GM21576 (cell line): ENCODE results near the gene KRT82.
"Not testable (repeated sequence)": the region's sequence is repeated elsewhere in the genome, so short reads cannot be mapped to it uniquely, and the experiment has no call there.

Source experiments
- ATAC-seq: cut with Tn5 transposase; IDR thresholded peaks from one replicate; pipeline ENCODE4 v1.9.1; 2021; ENCODE audit warnings: mild to moderate bottlenecking, moderate library complexity; ENCODE audit not compliant: unreplicated experiment

Gene KRT82

GRCh38 chr12:52405922-52406385 lies at the start of gene KRT82:
TSS of gene KRT82 (minus strand) at chr12:52406335. CDS start at chr12:52406277, 58 bp downstream.
- no peak for ATAC-seq

GRCh38 chr12:52455821-52456220 lies 49.7 kb upstream of the KRT82 start:
- no peak for ATAC-seq

DNA sequence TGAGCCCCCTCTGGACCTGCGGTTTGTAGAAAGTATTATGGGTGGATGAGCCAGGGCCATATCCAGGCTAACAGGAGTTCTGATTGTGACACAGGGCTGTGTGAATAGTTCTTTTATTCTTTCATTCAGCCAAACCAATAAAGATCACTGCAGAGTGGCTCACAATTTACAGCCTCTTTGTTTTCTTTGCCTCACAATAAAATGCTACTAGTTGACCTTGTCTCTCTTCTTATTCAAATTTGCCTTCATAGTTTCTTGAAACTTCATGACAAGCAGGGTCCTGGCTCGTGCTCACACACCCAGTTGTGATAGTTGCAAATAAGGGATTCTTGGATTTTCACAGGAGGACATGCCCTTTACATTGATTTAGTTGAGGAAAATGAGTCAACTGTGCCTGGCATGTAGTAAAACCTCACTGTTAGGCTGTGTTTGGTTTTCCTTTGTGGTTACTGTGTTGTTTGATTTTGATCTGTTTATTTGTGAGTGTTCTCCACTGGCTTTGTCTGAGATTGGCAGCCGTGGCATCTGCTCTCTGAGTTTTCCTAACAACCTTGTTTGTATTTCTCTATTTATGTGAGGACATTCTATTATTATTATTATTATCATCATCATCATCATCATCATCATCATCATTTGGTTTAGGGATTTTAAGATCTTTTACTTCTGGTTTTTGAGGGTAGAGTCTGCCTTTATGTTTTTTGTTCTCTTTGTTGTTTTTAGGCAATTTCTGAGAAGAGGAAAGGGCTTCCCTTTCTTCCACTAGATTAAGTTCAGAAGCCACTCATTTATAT lies 48.5 kb upstream of the KRT82 start:
- no peak for ATAC-seq

DNA sequence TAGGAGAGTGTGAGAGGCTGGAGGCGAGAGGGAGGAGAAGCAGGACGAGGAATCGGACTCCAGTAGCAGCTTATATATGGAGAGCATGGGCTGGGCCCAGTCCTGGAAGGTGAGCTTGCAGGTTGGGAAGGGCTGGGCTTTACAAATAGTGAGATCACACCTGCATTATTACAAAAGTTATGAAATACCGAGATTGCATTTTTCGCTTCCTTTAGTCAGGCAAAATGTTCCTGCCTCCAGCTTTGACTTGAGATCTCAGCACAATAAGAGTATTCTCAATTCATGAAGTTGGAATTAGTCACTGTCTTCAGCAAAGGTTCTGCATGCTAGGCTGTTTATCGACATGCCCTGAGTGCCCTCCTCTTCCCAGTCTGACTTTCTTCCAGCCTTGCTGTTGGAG lies 46.0 kb upstream of the KRT82 start, which contains the start of gene KRT6B:
Gene KRT6B (minus strand): TSS at position 46 of the 400 bp plus-strand sequence. CDS start 68 bp downstream, outside the sequence.
- ATAC-seq, result no peak

GRCh38 chr12:52448228-52448627 lies 42.1 kb upstream of the KRT82 start:
- ATAC-seq, result no peak

- not testable (repeated sequence) for ATAC-seq
Observed at GRCh38 chr12:52447196-52447595, 41.1 kb upstream of the KRT82 start.

DNA sequence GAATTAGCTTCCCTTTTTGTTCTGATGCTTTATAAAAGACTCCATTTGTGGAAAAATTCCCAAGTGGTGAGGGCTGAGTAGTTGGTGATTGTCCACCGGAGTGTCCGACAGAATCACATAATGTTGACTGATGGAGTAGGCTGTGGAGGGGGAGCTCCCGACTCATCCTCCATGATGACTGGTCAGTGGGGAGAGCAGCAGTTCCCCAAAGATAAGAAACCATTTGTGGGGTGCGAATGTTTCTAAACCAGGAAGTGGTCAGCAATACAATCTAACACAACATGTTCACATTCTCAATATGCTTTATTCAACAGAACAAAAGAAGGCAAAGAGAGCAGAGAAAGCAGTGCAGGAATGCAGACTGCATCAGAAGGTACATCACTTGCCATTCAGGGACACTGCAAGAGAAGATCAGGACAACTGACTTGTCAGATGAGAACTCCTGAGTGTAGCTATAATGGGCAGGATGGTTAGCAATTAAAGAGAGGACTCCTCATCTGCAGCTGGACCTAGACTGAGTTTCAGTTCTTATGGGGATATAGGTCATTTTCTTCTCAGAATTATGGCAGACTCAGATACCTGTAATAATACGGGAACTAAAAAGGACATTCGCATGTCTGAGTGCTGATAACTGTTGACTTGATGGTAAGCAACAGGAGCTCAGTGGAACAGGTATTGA lies 40.4 kb upstream of the KRT82 start:
- ATAC-seq, result no peak

GRCh38 chr12:52445876-52446275 lies 39.7 kb upstream of the KRT82 start:
- no peak for ATAC-seq

DNA sequence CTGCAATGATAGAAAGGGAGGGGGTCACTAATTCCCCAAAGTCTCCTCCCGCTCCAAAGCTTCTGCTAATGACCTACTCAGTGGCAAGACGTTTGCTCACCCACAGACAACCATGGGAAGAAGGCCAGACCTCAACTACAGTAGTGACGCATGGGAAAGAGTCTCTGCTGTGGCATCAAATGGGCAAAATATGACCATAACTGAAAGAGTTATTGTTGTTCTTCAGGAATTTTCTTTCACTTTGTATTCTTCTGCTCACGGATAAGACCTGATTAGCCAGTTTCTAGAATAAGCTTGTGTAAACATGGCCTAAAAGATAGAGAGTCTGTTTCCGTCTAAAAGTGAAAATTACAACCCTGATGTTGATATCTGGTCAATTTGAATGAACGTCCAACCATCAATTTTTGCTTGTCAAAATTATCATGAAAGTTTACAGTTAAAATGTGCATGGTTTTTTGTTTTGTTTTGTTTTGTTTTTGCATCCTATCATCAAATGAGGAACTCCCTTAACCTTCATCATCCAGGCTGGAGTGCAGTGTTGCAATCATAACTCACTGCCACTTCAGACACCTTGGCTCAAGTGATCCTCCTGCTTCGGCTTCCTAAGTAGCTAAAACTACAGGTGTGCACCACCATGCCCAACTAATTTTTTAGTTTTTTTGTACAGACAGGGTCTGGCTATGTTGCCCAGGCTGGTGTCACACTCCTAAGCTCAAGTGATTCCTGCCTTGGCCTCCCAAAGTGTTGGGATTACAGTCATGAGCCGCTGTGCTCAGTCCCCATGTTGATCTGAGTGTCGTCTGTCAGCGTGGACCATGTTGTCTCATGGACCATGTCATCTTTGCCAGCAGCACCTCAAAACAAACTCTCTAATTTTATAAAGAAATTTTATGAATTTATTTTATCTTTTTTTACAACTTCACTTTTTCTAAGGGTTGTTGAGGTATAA lies 38.8 kb upstream of the KRT82 start:
- no peak for ATAC-seq

- no peak for ATAC-seq
Observed at GRCh38 chr12:52443966-52444365, 37.8 kb upstream of the KRT82 start.

DNA sequence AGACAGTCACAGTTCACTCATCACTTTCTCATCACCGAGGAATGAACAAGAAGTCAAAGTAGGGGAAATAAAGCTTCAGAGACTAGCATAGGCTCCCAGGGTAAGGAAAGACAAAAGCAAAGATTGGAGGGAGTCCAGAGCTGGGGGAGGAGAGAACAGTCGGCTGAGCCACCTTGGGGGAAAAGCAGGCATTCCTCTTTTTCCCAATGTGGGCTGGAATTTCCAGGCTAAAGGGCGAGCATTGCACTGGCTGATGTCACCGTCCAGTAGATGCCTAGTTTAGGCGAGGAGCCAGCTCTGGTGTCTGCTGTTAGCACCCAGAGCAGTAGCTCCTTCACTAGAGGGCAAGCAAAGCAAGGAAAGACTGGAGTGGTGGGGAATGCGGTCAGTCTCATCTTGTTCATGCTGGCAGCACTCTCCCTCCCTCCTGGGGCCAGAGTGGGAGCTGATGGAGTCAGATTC lies 36.5 kb upstream of the KRT82 start:
- ATAC-seq, result no peak

DNA sequence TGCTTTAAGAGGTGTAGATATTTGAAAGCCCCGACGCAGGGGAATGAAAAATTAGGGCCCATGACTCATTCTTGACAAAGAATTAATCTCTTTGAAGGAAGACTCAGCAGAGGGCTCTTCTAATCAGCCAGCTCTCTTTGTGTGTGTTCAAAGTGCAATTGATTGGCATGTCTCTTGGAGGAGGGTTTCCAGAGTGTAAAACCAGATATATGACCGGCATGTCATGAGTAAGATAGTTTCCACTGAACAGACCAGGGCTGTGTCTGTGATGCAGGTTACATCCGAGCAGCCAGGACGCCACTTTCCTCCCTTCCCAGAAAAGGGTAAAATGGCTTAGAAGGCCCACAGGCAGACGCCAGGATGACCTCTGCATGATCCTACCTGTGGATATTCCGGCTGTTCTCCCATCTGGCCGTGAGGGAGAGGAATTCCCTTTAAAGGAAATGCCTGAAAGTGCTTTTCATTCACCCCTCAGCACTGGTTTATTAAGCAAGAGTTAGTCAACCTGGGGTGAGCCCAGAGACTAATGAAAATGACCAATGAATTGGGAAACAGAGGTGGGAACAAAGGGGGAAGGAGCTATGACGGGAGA lies 35.3 kb upstream of the KRT82 start:
- no peak for ATAC-seq

DNA sequence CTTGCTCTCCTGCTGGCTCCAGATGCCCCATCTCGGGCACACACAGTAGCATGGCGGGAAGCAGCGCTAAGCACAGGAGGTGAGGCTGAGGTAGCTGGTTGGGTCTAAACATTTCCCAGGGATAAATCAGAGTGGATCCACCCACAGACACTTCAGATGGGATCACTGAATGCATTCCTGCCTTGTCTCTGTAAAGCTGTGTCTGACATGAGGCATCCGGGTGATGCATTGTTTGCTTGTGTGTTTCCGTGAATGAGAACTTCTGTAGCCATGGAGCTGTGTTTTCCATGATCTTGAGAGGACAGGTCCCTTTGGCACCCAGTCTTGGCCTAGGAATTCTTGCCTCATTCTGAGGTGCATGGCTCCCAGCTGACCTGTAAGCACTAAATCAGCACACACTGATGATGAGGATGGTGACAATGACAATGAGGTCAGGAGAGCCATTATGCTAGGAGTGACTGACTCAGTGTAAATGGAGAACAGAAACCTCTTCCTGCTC lies 34.7 kb upstream of the KRT82 start:
- ATAC-seq, result no peak

DNA sequence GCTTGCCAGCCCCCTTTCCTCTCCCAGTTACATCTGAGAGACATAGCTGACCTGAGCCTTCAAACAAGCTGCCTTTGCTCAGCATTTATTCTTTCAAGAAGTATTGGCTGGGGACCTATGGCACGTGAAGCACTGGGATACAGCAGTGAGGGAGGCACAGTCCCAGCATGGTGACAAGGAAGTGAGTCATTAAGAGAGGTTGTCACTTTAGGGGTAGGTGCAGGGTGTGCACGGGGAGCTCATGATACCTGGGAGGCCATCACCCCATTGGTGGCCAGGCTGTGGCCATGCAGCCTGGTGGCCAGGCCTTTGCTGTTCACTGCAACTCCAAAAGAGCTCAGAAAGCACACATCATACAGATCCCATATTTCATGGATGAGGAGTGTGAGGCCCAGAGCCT lies 33.7 kb upstream of the KRT82 start:
- ATAC-seq, result no peak

GRCh38 chr12:52439420-52439819 lies 33.3 kb upstream of the KRT82 start:
- no peak for ATAC-seq

- ATAC-seq, result no peak
Observed at GRCh38 chr12:52438305-52439301, 32.5 kb upstream of the KRT82 start.

DNA sequence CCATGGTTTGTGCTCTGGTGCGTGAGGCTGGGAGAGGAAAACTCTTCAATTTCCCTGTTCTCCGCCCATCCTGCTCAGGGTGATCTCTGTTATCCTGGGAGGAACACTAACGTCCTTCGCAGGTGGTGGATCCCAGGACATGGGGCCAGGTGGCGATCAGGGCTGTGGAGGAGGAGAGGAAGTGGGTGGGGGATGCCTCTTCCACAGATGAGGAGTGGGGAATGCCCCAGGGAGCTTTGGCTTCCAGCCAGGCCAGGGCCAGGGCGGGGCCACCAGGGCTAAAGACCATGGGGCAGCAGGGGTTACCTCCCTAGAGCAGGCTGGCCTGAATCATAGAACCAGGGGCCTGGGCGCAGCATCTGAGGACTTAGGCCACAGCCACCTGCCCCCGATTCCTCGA lies 31.4 kb upstream of the KRT82 start:
- no peak for ATAC-seq

DNA sequence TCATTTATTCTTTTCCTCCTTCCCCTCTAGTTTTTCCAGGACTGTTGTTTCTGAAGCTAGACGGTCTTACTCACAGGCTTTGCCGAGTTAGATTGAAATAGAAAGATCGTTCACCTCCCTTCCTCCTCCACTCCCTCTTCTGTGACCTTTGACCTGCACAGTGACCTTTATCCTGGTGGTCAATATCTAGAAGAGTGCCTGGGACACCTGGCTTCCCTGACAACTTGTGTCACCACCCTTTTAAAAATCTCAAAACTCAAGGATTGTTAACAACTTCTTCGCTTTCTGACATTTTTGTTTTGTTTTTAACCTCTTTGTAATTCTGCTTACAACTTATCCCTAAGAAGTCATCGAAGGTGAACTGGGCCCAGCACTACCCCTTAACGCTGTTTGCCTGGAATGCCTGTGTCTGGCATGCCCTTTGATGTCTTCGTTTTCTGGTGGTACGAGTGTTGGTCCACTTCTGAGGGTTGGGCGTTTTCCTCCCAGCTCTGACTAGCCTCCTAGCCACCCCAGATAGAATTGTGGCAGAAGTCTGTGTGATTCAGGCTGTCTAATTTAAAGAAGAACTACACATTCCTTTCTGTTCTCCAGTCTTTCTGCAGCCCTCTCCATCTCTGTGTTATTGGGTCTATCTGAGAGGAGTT lies 30.8 kb upstream of the KRT82 start:
- ATAC-seq, result no peak
